Measurements from ENCODE around the gene TNS4.

Gene TNS4

DNA sequence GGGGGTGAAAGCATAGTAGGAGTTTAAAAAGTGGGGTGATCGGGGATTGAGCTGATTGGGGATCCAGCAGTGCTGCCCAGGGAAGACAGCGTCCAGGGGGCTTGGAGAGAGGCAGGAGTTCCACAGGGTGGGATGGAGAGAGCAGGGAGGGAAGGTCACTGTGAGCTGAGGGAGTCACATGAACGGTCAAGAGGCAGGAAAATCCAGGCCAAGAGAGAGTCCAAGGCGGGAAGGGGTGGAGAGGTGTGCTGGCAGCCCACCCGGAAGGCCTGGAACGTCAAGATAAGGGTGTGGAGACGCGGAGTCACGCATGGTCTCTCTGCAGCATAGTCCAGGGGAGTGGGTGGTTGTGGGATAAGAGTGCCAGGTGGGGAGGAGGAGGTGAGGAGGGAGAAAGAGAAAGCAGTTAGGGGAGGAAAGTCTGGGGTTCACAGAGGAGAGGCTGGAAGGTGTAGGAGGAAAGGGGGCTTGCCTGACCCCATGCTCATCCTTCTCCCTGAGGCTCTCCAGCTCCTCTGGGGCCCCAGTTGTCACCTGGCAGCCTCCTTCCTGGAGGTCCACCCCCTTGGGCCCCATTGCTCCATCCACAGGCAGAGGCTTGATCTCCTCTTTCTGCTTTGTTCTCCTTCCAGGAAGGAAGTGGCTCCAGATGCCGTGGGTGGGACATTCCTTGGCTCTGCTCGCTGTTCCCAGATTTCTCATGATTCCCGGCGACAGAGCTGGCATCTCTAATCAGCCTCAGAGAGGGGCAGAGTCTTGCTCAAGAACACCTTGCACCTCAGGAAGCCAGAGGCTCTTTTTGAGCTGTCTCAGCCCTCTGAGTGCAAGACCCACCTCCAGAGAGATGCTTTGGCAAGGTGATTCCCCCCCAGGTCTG is 35.1 kb upstream of the TNS4 start:
- no peak for DNase-seq (ENCODE audit: low read depth)

DNA sequence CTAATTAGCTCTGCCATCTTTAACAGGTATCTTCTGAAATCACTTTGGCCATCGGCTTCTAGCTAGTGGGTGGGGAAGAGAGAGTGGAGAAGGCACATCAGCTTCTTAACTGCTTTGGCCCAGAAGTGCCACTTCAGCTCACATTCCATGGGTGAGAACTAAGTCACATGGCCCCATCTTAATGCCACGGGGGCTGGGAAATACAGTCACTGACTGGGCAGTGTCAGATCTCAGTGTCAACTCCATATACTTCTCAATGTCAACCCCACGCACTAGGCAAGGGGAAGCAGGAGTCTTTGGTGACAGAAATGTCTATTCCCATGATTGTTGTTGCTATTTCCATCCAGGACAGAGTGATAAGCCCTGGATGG is 34.5 kb upstream of the TNS4 start:
- DNase-seq (ENCODE audit: low read depth) = no peak

DNA sequence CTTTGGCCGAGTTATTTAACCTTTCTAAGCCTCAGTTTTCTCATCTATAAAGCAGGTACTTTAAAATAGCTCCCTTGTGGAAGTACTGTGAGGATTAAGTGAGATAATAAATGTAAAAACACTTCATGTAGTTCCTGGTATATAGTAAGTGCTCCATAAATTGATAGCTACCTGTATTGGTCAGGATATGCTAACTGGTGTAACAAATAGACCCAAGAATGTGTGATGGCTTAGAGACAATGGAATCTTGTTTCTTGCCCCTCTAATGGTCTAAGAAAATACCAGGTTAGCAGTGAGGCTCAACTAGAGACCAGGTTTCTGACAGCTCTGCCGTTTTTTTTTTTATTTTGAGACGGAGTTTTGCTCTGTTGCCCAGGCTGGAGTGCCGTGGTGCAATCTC is 34.0 kb upstream of the TNS4 start:
- no peak for DNase-seq (ENCODE audit: low read depth)

DNA sequence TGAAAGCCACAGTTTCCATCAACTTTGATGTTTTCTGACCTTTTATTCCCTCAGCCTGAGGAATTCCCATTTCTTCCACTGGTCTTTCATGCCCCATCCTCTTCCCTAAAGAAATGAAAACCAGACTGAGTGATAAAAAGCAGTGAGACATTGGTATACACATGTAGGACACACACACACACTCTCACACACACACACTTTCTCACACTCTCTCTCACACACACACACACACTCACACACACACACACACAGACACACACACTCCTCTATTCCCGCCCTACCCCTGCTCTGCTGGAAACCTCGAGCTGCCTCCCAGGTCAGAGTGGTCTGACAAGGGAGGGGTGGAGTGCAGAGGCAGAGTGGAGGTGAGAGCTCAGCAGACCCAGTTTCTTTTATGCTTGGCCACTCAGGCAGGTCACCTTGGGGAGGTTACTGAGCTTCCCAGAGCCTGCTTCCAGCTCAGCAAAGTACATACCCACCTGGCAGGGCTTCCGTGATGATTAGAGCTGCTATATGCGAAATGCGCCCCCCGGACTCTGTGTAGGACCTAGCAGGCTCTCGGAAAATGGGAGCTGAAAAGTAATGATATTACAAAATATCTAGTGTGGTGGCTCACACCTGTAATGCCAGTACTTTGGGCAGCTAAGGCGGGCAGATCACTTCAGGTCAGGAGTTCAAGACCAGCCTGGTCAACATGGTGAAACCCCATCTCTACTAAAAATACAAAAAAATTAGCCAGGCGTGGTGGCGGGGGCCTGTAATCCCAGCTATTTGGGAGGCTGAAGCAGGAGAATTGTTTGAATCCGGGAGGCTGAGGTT is 33.2 kb upstream of the TNS4 start:
- DNase-seq (ENCODE audit: low read depth) = no peak

DNA sequence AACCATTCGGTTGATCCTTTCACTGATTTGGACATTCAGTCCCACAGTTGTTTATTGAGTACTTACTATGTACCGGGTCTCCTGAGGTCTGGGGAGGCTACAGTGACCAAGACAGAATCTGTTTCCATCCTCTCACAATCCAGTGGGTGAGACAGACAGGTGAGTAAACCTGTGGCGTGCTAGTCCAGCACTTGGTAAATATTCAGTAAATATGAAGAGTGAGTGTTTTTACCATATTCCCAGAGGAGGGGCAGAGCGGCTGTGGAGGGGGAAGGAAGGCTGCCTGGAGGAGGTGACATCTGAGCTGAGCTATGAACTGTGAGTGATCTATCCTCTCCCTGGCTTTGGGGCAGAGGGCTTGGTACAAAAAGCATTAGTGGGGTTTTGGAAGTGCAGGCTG is 32.5 kb upstream of the TNS4 start:
- no peak for DNase-seq (ENCODE audit: low read depth)

DNA sequence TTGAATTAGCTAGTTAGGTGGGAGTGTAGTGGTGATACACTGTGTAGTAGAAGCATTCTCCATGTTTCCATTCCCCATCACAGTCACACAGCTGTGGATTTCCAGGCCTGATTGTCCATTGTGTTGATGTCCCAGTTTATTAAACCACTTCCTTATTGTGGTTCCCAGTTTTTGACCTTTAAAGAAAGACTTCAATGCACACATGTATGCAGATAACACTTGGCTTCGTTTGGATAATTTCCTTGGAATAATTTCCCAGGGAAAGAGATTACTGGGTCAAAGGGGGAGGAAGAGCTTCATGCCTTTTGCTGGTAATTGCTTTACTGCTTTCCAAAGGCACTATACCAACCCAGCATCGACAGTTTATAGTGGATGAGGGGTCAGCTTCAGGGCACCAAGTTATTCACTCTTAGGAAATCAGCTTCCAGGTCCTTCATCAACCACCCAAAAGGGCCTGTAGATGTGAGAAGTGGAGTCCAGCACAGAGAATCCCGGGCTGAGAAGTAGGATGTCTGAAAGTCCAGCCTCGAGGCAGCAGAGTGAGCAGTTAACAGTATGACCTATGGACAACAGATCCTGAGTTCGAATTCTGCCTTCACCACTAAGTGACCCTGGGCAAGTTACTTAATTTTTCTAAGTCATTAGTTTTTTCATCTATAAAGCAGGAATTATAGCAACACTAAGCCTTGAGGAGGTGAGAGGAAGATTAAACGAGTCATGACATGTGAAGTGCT is 31.3 kb upstream of the TNS4 start:
- no peak for DNase-seq (ENCODE audit: low read depth)

DNA sequence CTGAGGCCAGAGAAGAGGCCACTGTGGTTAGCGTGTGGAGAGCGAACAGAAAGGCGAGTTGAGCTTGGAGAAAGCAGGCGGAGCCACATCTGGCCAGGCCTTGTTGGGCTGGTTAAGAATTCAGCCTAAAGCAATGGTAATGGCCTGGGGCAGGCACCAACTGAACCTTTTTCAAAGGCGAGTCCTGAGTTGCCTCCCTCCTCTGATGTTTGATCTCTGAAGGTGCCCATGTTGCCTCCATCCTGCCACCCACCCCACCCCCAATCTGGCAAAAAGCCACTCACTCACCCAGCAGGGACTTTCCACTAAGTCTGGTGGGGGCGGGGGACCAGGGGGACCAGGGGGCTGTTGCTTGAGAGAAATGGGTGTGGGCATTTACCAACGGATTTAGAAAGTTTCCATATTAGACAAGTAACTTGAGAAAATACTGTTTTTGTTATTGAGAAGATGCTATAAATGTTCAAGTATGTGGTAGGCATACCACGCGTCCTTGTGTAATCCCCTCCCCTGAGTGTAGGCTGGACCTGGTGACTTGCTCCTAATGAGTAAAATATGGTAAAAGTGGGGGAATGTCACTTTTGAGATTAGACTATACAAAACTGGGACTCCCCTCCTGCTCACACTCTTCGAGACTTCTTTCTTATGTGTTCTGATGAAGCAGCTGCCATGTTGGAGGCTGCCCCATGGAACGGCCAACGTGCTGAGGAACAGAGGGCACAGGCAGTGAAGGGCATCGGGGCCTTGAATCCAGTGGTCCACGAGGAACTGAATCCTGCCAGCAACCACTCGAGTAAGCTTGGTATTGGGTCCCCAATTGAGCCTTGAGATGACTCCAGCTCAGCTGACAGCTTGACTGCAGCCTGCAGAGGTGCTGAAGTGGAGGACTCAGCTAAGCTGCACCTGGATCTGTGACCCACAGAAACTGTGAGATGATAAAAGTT is 29.9 kb upstream of the TNS4 start:
- no peak for DNase-seq (ENCODE audit: low read depth)

DNA sequence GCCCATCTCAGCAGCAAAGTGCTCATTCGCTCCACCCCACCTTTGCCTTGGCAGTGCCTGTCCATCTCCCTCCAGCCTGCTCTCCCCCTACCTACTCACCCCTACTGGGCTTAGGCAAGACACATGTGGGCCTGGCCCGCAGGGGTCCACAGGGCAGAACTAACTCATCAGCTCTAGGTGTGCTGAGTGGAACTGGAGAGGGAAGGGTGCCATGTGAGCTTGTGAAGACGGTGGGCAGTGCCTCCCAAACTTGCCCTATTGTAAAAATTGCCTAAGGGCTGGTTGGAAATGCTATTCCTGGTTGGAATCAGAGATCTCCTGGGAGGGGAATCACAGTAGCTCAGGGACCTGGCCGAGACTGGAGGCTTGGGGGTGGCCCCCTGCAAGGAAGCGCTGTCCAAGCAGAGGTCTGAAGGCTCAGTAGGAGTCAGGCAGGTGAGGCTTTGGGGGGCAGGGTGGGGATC is 29.1 kb upstream of the TNS4 start:
- no peak for DNase-seq (ENCODE audit: low read depth)

DNA sequence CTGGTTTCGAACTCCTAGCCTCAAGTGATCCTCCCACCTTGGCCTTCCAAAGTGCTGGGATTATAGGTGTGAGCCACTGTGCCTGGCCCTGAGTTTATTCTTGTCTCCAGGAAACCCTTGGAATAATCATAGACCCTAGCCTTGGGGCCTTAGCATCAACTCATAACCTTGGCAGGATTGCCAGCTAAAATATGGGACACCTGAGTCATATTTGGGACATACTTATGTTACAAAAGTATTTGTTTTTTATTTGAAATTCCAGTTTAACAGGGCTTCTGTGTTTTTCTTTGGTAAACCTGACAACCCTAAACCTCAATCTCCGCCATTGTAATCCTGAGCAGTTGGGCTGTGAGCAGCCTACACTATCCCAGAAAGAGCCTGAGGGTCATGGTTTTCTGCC is 28.6 kb upstream of the TNS4 start:
- DNase-seq (ENCODE audit: low read depth) = no peak

DNA sequence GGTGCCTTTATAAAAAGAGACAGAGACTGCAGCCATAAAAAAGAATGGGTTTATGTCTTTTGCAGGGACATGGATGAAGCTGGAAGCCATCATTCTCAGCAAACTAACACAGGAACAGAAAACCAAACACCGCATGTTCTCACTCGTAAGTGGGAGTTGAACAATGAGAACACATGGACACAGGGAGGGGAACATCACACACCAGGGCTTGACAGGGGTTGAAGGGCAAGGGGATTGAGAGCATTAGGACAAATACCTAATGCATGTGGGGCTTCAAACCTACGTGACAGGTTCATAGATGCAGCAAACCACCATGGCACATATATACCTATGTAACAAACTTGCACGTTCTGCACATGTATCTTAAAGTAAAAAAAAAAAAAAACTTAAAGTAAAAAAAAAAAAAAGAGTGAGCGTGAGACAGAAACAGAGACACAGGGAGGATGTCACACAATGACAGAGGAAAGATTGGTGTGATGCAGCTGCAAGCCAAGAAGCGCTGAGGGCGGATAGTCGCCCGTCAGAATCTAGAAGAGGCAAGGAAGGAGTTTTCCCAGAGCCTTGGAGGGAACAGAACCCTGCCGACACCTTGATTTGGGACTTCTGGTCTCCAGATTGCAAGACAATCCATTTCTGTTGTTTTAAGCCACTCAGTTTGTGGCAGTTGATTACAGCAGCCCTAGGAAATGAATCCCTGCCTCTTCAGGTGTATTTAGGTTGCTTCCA is 27.4 kb upstream of the TNS4 start:
- no peak for DNase-seq (ENCODE audit: low read depth)

DNA sequence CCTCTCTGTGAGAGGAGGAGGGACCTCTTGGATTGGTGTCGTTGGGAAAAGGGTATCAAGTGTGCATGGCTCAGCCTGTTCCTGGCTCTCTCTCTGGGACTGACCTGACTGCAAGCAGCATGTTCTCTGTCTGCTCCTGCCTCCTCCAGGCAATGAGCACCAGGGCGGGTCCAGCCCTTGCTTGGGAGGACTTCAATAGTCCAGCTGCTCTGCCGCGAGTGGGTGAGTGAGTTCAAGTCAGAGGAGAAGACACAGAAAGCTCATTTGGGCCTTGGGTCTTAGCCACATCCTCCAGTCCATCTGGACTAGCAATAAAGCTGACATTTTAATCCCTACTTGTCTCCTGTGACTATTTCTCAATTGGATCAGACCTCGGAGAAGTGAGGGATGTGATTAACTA is 25.2 kb upstream of the TNS4 start:
- DNase-seq (ENCODE audit: low read depth) = no peak

DNA sequence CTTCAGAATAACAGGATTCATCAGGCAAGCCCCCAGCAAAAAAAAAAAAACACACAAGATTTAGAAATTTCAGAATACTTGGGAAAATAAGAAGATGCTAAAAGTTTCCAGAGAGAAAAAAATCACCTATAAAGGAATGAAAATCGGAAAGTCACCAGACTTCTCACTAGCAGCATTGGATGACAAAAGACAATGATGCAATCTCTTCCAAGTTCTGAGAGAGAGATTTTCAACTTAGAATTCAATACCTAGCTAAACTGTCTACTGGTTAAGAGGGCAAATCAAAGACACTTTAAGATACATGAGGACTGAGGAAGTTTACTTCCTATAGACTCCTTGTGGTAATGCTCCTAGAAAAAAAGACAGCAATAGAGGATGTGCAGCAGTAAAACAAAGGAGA is 23.9 kb upstream of the TNS4 start:
- no peak for DNase-seq (ENCODE audit: low read depth)

DNA sequence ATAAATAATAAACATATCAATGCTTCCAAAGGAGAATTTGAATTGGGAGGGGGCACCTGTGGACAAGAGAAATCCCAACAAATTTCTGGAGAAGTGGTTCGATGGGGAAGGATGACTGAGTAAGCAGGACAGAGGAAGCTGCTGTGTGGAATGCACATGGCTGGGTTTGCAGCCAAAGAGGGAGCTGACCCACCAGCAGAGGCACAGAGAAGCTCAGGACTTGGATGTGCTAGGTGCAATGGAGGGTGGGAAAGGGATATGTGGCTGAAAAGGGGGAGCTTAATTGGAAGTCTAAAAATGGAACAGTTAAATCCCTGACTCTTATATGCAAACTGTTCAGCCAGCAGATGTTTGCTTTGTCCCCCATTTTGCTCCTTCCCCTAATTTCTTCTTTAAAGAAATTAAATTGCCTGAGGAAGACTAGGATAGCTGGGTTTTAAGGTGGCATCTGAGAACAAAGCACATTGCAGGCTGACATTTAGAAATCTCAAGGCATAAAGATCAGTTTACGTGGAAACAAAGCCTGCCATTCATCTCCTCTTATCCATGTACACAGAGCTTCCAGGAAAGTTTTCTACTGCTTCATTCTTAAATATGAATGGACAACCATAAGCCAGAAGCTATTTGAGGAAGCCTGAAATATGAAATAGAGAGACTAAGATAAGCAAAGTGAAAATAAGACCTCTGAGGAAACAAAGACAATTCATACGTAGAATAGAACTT is 23.0 kb upstream of the TNS4 start:
- no peak for DNase-seq (ENCODE audit: low read depth)

DNA sequence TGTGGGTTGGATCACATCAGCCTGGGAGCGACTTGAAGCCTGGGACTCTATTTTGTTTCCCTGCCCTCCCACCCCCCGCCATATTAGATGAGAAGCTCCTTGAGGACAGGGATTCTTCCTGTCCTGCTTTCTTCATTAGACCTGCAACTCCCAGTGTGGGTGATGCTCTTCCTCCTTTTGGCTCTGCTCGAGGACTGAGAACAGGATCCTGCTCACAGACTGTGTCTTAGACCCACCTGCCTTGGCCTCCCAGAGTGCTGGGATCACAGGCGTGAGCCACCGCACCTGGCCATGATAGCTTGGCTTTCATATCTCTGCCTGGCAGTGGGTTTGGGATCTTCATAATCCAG is 21.5 kb upstream of the TNS4 start:
- no peak for DNase-seq (ENCODE audit: low read depth)

DNA sequence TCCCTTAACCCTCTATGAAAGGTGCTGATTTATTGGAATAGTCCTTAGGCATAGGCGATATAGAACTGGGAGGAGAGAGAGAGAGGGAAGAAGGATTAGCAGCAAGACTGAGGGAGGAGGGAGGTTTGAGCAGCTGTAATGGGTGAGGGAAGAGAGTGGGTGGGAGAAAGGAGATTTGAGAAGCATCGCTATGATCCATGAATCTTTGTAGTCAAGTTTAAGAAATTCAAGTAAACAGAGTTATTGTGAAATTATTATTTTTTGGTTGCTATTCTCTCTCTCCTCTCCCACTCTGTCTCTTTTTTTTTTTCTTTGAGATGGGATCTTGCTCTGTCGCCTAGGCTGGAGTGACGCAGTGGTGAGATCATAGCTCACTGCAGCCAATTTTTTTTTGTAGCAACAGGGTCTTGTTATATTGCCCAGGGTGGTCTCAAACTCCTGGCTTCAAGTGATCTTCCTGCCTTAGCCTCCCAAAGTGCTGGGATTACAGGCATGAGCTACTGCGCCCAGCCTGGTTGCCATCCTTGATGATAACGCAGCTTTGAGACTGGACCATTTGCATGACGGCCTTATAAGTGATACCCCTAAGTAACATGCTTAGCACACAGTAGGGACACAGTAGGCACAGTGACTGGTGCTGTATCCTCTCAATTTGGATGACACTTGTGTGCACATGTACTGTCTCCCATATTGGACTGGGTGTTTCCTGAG is 21.0 kb upstream of the TNS4 start:
- no peak for DNase-seq (ENCODE audit: low read depth)

DNA sequence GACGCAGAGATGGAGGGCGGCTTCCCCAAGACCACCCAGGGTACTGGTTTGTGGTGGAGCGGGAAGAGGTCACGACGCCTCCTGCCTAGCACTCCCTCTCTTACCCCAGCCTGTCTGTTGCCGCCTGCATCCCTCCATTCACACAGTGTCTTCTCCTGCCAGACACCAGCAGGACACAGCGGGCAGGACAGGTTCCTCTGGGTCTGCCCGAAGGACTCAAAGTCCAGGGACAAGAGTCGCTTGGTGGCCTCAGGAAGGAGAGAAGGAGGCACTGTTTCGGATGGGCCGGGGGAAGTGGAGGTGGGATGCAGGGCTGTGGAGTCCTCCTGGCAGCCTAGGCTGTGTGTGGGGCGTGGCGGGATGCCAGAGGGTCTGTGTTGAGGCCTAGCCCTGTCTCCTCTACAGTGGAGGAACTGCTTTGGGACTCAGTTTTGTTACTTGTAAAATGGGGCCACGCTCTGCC is 19.6 kb upstream of the TNS4 start:
- DNase-seq (ENCODE audit: low read depth) = no peak

DNA sequence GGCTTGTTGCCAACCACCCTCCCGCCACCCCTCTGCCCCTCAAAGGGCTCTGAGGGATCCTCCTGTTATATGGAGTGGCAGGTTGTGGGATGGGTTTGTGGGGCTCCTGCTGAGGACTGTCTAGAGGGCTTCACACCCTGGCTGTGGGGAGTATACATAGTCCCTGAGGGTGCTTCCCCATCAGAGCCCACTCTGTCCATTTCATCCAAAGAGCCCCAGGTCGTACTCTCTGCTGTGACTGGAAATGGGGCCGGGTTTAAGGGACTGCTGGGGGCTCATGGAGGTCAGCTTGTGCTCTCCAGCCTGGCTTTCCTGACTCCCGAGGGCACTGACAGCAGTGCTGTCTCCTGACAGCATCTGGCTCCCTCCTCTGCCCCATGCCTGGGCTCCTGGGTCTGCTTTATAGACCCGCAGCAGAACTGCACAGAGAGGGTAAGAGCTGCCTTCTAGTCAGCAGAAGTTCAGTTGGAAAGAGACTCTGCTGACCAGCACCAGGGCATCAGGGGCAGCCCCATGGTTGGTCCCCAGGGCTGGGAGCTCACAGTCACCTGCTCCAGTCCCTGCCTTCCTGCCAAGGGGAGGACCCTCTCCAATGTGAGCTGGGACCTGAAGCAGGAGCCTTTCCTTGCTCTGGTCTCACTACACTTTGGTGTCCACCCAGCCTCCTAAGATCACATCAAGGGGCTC is 17.8 kb upstream of the TNS4 start:
- no peak for DNase-seq (ENCODE audit: low read depth)

DNA sequence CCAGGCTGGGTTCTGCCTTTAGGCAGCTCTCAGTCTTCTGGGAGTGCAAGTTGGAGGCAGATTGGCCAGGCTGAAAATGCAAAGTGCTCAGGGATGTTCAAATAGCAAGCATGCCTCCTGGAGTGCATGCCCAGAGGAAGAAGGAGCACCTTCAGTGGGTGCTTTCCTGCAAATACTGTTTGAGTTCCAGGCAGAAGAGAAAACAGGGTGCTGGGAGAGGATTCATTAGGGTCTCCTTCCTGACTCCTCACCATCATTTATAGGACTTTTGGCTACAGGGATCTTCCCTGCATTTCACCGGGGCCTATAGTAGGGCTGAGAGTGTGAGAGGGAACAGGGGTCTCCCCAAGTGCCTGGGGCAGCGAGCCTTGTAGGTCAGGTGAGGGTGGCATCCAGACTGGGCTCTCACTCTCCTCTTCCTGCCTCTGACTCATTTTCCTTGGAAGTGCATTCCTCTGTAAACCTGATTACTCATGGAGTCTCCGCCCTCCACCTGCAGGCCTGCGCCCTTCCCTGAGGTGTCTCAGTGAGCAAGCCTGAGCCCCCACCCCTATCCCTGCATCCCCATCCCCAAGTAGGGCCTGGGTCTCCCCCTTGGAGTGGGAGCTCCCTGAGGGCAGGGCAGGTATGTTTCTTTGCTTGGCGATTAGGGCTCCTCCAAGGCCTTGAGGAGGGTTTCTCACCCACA is 17.1 kb upstream of the TNS4 start:
- no peak for DNase-seq (ENCODE audit: low read depth)

Measured in HS-27A (cell line).